ENCODE results near the gene PSTPIP1. TPM values are rescaled to one million over a fixed set of nuclear protein-coding genes. Genes with fewer than 3 reads are reported as not detected.

The PSTPIP1 gene
- total and polyA plus RNA-seq, 2 experiments from 2014 or later = not detected

GRCh38 chr15:77059786-77060361, 64.9 kb downstream of the PSTPIP1 start:
- DNase-seq (ENCODE audit: low spot score) = no peak
- Histone ChIP-seq H3K79me2 (peaks cover 99% of the 10 kb centered on the region), H3K27ac (peak overlapping the region; percentile 11), H3K4me3 (no peak overlapping the region), H3K9me2 (replicated peaks; ENCODE audit: insufficient read depth) (no peaks in the 10 kb centered on the region), H3K9me3 (ENCODE audit: low read depth) (no peaks in the 10 kb centered on the region), H2AFZ (no peak overlapping the region), H3K4me1 (ENCODE audit: insufficient read depth) (peaks cover 69% of the 10 kb centered on the region), H3K4me2 (peak overlapping the region; percentile 45), H4K20me1 (ENCODE audit: insufficient read depth, poor library complexity, severe bottlenecking) (peaks cover 95% of the 10 kb centered on the region), H3K36me3 (replicated peaks; ENCODE audit: insufficient read depth, low read depth) (no peaks in the 10 kb centered on the region), H3K27me3 (no peaks in the 10 kb centered on the region)
- 65% methylated on average over 2 of the region's 2 CpGs for WGBS (ENCODE audit: low lambda C conversion rate, missing lambda C conversion rate)
- TF ChIP-seq, protein P1, sequence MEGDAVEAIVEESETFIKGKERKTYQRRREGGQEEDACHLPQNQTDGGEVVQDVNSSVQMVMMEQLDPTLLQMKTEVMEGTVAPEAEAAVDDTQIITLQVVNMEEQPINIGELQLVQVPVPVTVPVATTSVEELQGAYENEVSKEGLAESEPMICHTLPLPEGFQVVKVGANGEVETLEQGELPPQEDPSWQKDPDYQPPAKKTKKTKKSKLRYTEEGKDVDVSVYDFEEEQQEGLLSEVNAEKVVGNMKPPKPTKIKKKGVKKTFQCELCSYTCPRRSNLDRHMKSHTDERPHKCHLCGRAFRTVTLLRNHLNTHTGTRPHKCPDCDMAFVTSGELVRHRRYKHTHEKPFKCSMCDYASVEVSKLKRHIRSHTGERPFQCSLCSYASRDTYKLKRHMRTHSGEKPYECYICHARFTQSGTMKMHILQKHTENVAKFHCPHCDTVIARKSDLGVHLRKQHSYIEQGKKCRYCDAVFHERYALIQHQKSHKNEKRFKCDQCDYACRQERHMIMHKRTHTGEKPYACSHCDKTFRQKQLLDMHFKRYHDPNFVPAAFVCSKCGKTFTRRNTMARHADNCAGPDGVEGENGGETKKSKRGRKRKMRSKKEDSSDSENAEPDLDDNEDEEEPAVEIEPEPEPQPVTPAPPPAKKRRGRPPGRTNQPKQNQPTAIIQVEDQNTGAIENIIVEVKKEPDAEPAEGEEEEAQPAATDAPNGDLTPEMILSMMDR (IDR thresholded peaks at IDR 0.05; ENCODE audit: poor library complexity) = no peak
- no peak for TF ChIP-seq EZH2phosphoT487 (IDR thresholded peaks at IDR 0.05; ENCODE audit: low read depth, severe bottlenecking, unreplicated experiment)
- no peak for TF ChIP-seq EZH2 (IDR thresholded peaks at IDR 0.05; ENCODE audit: borderline replicate concordance)

DNA sequence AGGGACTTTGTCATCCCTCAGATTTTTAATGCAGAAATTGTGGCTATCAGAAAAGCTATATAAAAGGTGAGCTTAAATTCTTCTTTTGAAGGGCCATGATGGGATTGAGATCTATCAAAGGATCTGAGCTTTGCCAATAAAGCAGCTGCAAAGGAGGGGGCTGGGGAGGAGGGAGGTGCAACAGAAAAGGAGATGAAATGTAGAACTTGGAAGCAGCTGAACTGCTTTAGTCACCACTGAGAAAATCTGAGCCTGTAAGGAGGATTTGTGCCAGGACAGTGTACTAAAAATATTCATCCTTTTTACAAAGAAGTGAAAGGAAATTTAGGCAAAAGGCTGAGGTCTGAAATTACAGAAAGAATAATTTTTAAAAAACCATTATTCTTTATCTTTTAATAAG, 65.6 kb downstream of the PSTPIP1 start:
- Histone ChIP-seq H3K9me3 (ENCODE audit: low read depth) (no peaks in the 10 kb centered on the region), H2AFZ (no peak overlapping the region), H3K4me3 (peak overlapping the region; percentile 9), H4K20me1 (ENCODE audit: insufficient read depth, poor library complexity, severe bottlenecking) (peaks cover 97% of the 10 kb centered on the region), H3K36me3 (replicated peaks; ENCODE audit: insufficient read depth, low read depth) (no peaks in the 10 kb centered on the region), H3K27ac (no peak overlapping the region), H3K79me2 (peaks cover 99% of the 10 kb centered on the region), H3K9me2 (replicated peaks; ENCODE audit: insufficient read depth) (no peaks in the 10 kb centered on the region), H3K27me3 (no peaks in the 10 kb centered on the region), H3K4me1 (ENCODE audit: insufficient read depth) (peaks cover 76% of the 10 kb centered on the region), H3K4me2 (peak overlapping the region; percentile 45)
- no peak for TF ChIP-seq EZH2 (IDR thresholded peaks at IDR 0.05; ENCODE audit: borderline replicate concordance)
- TF ChIP-seq, protein P1 (IDR thresholded peaks at IDR 0.05; ENCODE audit: poor library complexity) = no peak
- no peak for TF ChIP-seq EZH2phosphoT487 (IDR thresholded peaks at IDR 0.05; ENCODE audit: low read depth, severe bottlenecking, unreplicated experiment)
- no peak for DNase-seq (ENCODE audit: low spot score)

- Histone ChIP-seq H3K9me2 (replicated peaks; ENCODE audit: insufficient read depth) (no peaks in the 10 kb centered on the region), H3K4me2 (peak overlapping the region; percentile 14), H3K4me3 (no peak overlapping the region), H3K79me2 (peaks cover 95% of the 10 kb centered on the region), H4K20me1 (ENCODE audit: insufficient read depth, poor library complexity, severe bottlenecking) (peaks cover 82% of the 10 kb centered on the region), H3K36me3 (replicated peaks; ENCODE audit: insufficient read depth, low read depth) (no peaks in the 10 kb centered on the region), H3K9me3 (ENCODE audit: low read depth) (no peaks in the 10 kb centered on the region), H3K4me1 (ENCODE audit: insufficient read depth) (peaks cover 80% of the 10 kb centered on the region), H2AFZ (no peak overlapping the region), H3K27ac (peak overlapping the region; percentile 97), H3K27me3 (no peaks in the 10 kb centered on the region)
- no peak for DNase-seq (ENCODE audit: low spot score)
- TF ChIP-seq, protein P1 (IDR thresholded peaks at IDR 0.05; ENCODE audit: poor library complexity) = no peak
- TF ChIP-seq EZH2phosphoT487 (IDR thresholded peaks at IDR 0.05; ENCODE audit: low read depth, severe bottlenecking, unreplicated experiment) (no peak), EZH2 (IDR thresholded peaks at IDR 0.05; ENCODE audit: borderline replicate concordance) (no peak)
These were observed 68.3 kb downstream of the PSTPIP1 start for GRCh38 chr15:77063249-77063648.
